Sigmoid colon (tissue), 4 donors: ENCODE results near the gene GALNT10.

Experiments
- CTCF ChIP-seq, 4 experiments: fragments of 450-650 bp in 3 of 4; fragments of 200-600 bp in 1 of 4; IDR thresholded peaks; one replicate each; pipeline ENCODE4 v1.5.1; 2016 to 2019; ENCODE audit warnings: antibody characterized with exemption in 4 of 4, mild to moderate bottlenecking in 3 of 4, moderate library complexity in 2 of 4
- EP300 ChIP-seq, 4 donors: sonication (generic); formaldehyde crosslinking; IDR thresholded peaks; one replicate each; pipeline ENCODE4 v1.6.1; 2017; ENCODE audit warnings: antibody characterized with exemption in 4 of 4
- POLR2A ChIP-seq, 2 donors: fragments of 450-650 bp; IDR thresholded peaks; one replicate each; pipeline ENCODE4 v1.6.1; 2016; ENCODE audit warnings: antibody characterized with exemption in 2 of 2, mild to moderate bottlenecking in 2 of 2, moderate library complexity in 2 of 2

GRCh38 chr5:154324033-154324432 is 133.5 kb downstream of the GALNT10 start:
- TF ChIP-seq EP300 (IDR thresholded peaks at IDR 0.05) (no peak), CTCF (IDR thresholded peaks at IDR 0.05) (no peak), POLR2A (IDR thresholded peaks at IDR 0.05) (no peak)
